Bronchial epithelial cell (primary cell): ENCODE measurements around the gene GPR156. TPM values are rescaled to one million over a fixed set of nuclear protein-coding genes. Genes with fewer than 3 reads are reported as not detected.
"Not testable (repeated sequence)": the region's sequence is repeated elsewhere in the genome, so short reads cannot be mapped to it uniquely, and the experiment has no call there.

Experiments used
- DNase-seq: peaks from one replicate; pipeline ENCODE4 v3.0.0-alpha.2; 2010; ENCODE audit warnings: low read depth
- FAIRE-seq: peaks from 2 replicates; lab custom pipeline; 2011; peaks lifted over from hg19 to GRCh38; lab: Jason Lieb, UNC
- H3K27me3 ChIP-seq: 2 replicates; pipeline ENCODE4 v1.5.1; 2011; ENCODE audit warnings: low read length; ENCODE audit not compliant: control insufficient read depth, insufficient read depth
- H3K36me3 ChIP-seq: 2 replicates; pipeline ENCODE4 v1.5.1; 2011; ENCODE audit warnings: low read length; ENCODE audit not compliant: control insufficient read depth, insufficient read depth
- H3K4me3 ChIP-seq: 2 replicates; pipeline ENCODE4 v1.5.1; 2011; ENCODE audit warnings: mild to moderate bottlenecking, low read depth, low read length, control low read depth
- total RNA-seq: library from RNA; depleted of rRNA; stranded (reverse); fragments of >200 nt; gene quantifications from 2 replicates; pipeline ENCODE4 v1.2.1, GENCODE V29; 2014
- TF ChIP-seq, protein P1 (sequence below): IDR thresholded peaks from 2 replicates; pipeline ENCODE4 v1.5.1; 2011; ENCODE audit warnings: mild to moderate bottlenecking, moderate library complexity, low read length, control low read depth, inconsistent platforms; ENCODE audit not compliant: insufficient read depth, severe bottlenecking

GPR156 gene
- under 0.01 and 0.13 TPM in 2 replicates for total RNA-seq

DNA sequence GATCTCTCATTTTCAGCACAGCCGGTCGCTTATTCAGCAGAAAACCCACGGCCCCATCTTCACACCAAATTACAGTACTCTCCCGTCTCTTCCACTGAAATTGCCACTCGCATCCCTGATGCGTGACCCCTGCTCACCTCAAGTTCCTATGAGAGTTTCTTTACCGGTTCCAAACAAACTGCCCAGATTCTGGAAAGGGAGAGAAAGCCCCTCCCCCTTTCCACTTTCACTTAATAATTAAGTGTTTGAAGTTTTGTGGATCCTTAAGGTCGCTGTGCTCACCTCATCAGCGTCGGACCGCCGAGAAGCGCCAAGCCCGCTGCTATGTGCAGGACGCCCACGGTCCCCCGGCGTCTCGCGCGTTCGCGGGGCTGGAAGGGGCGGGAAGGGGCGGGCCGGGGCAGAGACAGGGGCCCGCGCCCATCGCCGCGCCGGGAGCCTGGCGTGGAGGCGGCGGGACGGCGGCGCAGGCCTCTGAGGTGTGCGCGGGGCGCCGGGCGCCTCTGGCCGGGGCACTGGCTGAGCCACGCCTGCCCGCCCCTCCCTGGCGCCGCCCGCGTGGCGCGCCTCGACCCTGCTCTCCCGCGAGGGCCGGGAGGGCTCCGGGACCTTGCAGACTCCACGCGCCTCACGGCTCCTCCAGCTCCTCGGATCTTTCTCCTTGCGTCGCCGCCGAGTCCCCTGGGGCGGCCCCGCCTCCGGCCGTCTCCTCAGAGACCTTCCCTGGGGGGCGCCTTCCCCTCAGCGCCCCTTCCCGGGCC lies at the start of gene GPR156:
GPR156 (minus strand) TSS at position 476 of the 761 bp plus-strand sequence. CDS start 41,124 bp downstream, outside the sequence.
- Histone ChIP-seq H3K36me3 (no peaks in the 10 kb centered on the region), H3K4me3 (peak within 1 kb of the TSS; percentile 40), H3K27me3 (peaks cover 4% of the 10 kb centered on the region)
- TF ChIP-seq, protein P1, sequence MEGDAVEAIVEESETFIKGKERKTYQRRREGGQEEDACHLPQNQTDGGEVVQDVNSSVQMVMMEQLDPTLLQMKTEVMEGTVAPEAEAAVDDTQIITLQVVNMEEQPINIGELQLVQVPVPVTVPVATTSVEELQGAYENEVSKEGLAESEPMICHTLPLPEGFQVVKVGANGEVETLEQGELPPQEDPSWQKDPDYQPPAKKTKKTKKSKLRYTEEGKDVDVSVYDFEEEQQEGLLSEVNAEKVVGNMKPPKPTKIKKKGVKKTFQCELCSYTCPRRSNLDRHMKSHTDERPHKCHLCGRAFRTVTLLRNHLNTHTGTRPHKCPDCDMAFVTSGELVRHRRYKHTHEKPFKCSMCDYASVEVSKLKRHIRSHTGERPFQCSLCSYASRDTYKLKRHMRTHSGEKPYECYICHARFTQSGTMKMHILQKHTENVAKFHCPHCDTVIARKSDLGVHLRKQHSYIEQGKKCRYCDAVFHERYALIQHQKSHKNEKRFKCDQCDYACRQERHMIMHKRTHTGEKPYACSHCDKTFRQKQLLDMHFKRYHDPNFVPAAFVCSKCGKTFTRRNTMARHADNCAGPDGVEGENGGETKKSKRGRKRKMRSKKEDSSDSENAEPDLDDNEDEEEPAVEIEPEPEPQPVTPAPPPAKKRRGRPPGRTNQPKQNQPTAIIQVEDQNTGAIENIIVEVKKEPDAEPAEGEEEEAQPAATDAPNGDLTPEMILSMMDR = peak; percentile 6
- FAIRE-seq (no peak), DNase-seq (no peak)

DNA sequence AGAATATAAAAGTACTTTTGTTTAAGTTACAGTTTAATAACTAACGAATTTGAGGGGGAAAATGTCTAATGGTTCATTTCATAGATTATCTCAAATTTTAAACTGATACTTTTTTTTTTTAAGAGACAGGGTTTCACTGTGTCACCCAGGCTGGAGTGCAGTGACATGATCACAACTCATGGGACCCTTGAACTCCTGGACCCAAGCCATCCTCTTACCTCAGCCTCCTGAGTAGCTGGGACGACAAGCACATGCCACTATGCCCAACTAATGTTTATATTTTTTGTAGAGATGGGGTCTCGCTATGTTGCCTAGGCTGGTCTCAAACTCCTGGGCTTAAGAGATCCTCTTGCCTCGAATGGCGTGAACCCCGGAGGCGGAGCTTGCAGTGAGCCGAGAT lies 47.6 kb upstream of the GPR156 start:
- FAIRE-seq = no peak
- peaks cover 2% of the 10 kb centered on the region for H3K36me3 ChIP-seq

DNA sequence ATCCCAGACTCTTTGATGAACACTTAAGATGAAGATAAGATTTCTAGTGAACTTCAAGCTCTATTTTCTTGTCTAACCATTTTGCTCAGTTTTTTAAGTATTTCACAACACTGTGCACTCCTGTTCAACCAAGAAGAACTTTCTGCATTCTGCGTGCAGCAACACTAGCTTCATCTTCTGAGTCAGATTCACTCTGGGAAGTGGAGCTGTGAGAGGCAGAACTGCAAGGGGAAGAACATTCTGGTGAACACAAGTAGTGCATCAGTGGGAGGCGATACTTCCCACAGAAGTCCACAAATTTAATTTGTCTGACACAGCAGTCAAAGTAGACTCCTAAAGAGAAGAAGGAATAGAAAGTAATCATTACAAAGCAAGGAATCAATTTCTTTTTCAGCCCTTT lies 46.1 kb upstream of the GPR156 start:
- no peak for FAIRE-seq
- Histone ChIP-seq H3K27me3 (no peaks in the 10 kb centered on the region), H3K36me3 (peaks cover 2% of the 10 kb centered on the region), H3K4me3 (no peak overlapping the region)
- DNase-seq = no peak
- TF ChIP-seq, protein P1 = no peak

More for the DNA sequence above, 47.6 kb upstream of the GPR156 start:
- DNase-seq = no peak
- TF ChIP-seq, protein P1 = no peak
- no peaks in the 10 kb centered on the region for H3K27me3 ChIP-seq
- H3K4me3 ChIP-seq = no peak overlapping the region

DNA sequence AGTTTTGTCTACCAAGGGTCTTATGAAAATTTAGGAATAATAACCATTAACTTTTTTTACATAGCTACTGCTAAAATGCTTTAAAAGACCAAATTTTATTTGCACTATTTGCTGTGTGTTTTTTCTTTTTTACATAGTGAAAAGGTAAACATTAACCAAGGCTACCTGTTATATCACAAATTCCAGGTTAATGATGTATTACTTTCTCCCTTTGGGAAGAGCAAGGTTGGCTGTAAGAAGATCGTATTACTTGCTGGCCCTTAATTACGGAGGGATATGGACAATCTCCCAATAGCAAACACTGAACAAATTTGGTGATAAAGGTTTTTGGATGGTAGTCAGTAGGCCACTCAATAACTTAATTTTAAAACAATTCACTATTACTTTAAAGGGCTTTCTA lies 41.8 kb upstream of the GPR156 start:
- TF ChIP-seq, protein P1 = no peak
- no peaks in the 10 kb centered on the region for H3K27me3 ChIP-seq
- no peak overlapping the region for H3K4me3 ChIP-seq
- DNase-seq = no peak
- no peak for FAIRE-seq
- H3K36me3 ChIP-seq = no peaks in the 10 kb centered on the region

DNA sequence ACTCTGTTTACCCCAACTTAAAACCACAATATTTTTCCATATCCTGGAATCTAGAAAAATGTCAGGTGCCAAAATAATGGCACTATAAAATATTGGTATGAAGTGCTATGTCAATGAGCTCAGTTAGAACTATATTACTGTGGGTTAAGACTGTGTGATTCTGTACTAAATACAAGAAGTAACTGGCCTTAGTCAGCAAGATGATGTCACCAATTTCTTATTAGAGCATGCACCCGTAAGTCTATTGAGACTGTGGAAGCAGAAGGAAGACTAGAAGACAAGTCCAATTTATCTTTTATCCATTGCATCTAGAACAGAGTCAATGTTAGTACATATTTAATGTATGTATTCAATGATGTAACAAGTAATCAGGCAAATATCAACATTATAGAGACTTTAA lies 39.2 kb upstream of the GPR156 start:
- TF ChIP-seq, protein P1 = no peak
- FAIRE-seq (no peak), DNase-seq (peak; percentile 40)
- no peaks in the 10 kb centered on the region for H3K36me3 ChIP-seq
- no peak overlapping the region for H3K4me3 ChIP-seq
- no peaks in the 10 kb centered on the region for H3K27me3 ChIP-seq

DNA sequence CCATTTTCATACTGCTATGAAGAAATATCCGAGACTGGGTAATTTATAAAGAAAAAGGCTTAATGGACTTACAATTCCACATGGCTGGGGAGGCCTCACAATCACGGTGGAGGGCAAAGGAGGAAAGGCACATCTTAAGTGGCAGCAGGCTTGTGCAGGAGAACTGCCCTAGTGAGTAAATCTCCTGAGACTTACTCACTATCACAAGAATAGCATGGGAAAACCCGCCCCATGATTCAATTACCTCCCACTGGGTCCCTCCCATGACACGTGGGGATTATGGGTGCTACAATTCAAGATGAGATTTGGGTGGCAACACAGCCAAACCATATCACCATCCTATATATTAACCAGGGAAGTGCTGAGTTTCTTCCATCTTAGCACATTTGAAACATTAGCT lies 38.7 kb upstream of the GPR156 start:
- H3K27me3 ChIP-seq, H3K36me3 ChIP-seq, FAIRE-seq, H3K4me3 ChIP-seq: not testable (repeated sequence)
- peak; percentile 38 for DNase-seq
